HS-27A (cell line): ENCODE data around the gene DIDO1.
"Not testable (repeated sequence)": the region's sequence is repeated elsewhere in the genome, so short reads cannot be mapped to it uniquely, and the experiment has no call there.

ENCODE experiments used
- DNase-seq: peaks from one replicate; pipeline ENCODE4 v3.0.0-alpha.2; 2012; ENCODE audit warnings: low read depth, missing footprints

Gene DIDO1

DNA sequence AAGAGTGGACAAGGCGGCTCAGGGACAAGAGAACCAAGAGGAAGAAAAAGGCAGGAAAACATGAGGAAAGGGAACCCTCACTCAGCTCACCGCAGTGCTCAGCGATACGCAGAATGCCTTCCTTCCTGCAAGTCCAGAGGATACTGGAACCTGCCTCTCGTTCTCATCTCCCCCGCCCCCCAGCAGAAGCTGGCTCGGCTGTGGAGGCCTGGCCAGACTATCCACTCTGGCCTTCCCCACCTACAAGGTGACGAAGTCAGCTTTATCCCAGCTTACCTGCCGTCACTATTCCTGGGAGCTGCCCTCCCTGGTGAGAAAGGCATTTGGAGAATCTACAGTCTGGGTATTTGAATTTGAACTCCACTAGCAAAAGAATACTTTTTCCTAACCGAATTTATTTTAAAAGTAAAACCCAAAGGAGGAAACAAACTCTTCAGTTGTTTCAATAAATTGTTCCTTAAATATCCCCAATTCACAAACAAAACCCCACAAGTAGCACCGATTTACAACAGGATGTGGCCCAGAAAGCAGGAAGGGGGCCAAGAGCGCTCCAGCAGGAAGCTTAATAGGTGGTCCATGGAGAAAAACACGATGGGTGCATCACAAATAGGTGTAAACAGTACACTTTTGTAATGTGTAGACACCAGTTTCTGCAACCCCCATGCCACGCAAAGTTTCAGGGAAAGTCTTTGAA lies 2.1 kb upstream of the DIDO1 start:
- no peak for DNase-seq

GRCh38 chr20:62927128-62927705 lies 912 bp upstream of the DIDO1 start:
- no peak for DNase-seq

GRCh38 chr20:62925420-62926228 lies 681 bp downstream of the DIDO1 start:
- no peak for DNase-seq

- DNase-seq = no peak
Observed at GRCh38 chr20:62925076-62925419, 1.3 kb downstream of the DIDO1 start.

DNA sequence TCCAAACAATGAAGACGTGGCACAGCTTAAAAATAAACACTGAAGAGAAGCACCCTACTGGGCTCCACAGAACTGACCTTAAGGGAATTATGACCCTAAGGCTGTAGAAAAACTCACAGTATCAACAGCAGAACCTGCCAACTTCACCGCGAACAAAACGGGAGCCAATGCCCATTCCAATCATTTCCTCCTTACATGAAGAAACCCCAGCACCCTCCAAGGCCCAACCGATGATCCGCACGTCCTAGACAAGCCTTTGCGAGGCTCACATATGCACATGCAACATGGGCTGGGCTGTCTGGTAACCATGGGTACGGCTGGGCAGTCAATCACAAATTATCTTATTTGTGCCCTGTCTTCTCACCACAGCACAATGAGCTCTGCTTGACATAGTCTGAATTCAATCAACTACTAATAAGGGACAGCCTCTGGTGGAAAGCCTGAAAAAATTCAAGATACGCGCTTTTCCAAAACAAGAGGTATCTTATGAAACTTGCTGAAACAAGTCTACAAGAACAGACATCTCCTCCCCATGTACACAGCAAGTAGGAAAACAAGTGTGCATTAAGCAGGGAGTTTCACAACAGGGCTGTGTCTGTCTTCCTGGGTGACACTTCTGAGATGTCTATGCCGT lies 1.7 kb downstream of the DIDO1 start:
- DNase-seq = no peak

DNA sequence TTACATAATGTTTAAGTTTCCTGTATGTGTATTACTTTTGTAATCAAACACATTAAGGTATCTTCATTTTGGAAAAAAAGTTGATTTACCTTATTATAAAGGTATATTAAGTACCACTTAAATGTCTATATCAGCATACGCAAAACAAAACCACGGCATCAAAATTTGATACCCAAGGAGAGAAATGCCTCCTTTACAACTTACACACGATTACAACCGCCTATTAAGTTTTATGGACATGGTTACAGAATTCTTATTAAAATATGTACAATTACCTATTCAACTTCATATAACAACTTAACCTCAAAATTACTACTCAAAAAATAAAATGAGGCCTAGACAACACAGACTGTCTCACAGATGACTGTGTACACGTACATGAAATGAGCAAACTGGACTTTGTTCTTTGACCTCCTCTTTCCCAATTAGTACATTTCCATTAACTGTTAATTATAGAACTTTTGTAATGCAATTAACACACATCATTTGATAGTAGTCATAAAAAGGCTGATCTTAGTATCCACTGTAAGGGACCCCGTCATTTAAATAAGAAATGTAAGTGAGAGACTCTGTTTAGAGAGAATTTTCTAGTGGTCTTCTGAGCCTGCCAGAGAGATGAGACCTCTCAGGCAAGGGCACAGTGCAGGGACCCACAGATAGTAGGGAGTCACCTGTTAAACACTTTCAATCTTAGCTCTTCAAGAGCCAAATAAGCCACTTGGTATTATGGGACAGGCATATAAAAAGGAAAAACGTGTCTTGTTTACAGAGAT lies 2.5 kb downstream of the DIDO1 start:
- no peak for DNase-seq

DNA sequence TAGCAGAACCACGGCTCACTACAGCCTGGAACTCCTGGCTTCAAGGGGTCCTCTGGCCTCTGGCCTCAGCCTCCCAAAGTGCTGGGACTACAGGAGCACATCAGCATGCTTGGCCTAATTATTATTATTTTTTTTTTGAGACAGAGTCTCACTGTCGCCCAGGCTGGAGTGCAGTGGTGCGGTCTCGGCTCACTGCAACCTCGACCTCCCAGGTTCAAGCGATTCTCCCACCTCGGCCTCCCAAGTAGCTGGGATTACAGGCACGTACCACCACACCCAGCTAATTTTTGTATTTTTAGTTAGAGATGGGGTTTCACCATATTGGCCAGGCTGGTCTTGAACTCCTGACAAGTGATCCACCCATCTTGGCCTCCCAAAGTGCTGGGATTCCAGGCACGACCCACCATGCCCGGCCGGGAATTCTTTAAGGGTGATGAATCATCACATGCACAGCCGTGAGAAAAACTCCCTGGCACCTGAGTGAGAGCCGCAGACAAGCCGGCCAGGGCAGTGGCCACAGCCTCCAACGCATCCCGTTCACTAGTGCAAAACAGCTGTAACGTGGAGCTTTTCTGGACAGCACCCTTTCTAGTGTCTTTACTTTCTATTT lies 3.1 kb downstream of the DIDO1 start:
- not testable (repeated sequence) for DNase-seq

- no peak for DNase-seq
Observed at GRCh38 chr20:62922451-62922921, 3.8 kb downstream of the DIDO1 start.

DNA sequence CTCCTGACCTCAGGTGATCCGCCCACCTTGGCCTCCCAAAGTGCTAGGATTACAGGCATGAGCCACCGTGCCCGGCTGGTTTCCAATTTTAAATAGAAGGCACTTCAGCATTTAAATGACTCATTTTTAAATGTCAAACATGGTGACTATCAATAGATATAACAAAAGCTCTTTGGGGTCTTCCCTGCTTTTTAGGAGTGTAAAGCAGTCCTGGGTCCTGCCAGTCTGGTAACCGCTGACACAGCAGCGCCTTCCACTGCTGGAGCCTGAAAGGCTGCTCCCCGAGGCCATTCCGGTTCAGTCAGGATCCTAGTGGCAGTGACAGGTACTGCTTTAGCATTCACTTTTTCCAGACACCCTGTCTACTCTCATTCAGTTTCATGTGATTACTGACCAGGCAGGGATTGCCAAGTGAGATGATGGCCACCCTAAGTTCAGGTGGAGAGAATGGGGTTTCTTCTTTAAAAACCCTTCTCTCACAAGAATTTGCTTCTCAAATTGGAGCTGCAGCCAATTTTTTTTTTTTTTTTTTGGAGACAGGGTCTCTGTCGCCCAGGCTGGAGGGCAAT lies 5.1 kb downstream of the DIDO1 start:
- no peak for DNase-seq

GRCh38 chr20:62920039-62920645 lies 6.2 kb downstream of the DIDO1 start:
- DNase-seq = no peak

DNA sequence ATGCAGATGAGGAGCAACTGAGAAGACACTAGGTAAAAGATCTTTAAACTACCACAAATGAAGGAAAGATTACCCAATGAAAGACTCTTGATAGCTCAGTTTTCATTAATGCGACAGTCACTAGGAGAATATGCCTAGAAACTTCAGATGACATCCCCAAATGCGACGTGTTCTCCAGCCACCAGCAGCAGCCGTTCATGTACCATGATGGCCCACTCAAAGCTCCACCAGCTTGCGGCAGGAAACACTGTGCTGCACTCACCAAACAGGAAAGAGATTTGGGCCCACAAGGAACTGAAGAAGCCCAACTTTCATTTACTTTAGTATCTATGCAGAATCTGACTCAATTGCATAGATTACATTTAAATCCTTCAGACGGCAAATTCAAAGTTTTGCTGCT lies 7.5 kb downstream of the DIDO1 start:
- DNase-seq = no peak

- no peak for DNase-seq
Observed at GRCh38 chr20:62918147-62918546, 8.2 kb downstream of the DIDO1 start.

DNA sequence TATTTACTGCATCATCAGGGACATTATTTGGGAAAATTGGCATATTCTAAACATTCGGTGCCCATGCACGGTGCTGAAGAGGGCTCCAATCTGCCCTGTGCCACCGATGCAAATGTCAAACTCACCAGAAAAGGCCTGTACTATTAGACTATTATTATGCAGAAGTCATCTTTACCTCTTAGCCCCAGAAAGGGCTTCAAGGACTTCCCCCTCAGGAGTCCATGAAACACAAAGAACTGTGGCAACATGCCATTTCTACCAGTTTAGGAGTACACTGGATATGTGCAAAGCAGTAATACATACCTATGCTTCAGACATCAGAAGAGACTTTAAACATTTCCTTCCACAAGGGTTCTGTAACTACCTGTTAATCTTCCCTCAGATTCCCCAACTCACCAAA lies 8.6 kb downstream of the DIDO1 start:
- no peak for DNase-seq

DNA sequence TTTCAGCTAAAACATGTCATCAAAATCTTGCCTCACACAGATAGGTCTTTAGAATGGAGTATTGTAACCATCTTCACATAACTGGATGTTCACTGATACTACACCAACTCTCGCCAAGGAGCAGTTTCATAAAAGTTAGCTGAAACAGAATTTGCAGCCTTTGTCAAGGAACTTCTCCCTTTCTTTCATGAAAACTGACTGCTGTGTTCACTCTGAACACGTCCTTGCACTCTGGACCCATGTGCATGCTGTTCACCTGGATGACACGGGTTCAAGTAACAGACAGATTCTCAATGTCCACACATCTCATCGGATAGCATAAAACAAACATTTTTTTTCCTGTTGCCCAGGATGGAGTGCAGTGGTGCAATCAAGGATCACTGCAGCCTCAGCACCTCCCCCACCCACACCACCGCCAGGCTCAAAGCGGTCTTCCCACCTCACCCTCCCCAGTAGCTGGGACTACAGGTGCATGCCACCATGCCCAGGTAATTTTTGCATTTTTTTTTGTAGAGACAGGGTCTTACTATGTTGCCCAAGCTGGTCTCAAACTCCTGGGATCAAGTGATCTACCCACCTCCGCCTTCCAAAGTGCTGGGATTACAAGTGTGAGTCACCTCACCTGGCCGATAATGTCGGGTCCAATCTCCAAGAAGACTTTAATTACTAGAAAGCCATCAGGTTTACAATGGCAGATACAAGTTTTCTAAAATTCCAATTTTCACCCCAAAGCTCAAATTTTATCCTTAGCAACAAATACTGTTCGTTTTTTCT lies 9.4 kb downstream of the DIDO1 start:
- DNase-seq = no peak

DNA sequence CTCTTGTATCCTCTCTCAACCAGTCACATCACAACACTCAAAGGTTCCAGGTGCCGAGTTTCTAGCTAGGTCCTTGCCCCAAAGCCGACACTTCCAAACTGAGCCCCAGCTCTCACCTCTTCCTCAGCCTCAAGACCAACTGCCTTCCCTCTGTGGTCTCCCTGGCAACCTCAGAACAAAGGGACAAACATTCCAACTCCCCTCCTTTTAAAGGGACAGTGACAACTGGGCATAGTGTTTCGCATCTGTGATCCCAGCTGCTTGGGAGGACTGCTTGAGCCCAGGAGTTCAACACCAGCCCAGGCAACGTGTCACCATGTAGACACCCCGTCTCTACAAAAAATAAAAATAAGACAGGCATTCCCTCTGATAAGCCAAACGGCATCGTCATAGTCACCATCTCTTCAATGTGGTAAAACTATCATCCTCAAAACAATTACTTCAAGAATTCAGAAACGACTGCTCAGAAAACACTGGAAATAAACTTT lies 11.3 kb downstream of the DIDO1 start:
- no peak for DNase-seq

DNA sequence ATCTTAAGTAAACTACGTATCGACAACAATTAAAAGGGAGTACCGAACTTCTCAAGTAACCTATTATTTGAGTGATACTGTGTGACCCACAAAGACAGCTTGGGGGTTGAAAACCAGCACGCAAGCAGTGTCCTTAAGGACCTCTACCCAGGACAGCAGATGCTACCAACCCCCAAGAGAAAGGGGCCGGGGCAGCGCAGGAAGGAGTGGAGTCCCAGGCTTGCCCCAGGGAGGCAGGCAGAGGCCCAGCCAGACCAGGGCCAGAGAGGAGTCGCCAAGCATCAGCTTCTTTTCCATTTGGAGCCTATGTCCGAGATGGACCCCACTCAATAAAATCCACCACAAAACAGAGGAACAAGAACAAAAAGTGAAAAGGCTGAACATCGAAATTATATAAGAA lies 11.9 kb downstream of the DIDO1 start:
- no peak for DNase-seq

- DNase-seq = no peak
Observed at GRCh38 chr20:62913043-62913630, 13.2 kb downstream of the DIDO1 start.

DNA sequence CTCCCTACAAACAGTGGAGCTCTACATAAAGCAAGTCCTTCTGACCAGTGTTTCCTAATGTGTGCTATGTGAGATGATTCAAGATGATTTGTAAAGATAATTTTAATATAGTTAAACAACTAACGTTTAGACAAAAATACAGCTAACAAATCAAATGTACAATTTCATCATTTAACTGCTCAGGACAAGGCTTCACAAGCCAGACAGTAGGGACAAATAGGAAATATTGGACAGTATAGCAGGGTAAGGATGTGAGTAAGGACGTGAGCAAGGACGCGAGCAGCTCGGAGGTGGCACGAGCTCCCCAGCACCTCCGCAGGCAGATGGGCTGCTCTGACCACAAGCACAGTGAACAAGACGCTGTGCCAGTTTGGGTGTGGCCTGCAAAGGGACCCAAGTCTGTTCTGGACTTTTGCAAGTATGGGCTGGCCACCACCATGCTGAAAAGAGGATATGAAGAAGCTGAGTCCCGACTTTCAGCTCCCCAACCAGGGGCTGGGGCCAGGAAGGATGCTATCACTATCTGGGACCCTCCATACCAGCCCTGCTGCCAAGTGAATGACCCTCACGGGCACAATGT lies 14.5 kb downstream of the DIDO1 start:
- DNase-seq = no peak
